SH-SY5Y (cell line): ENCODE measurements around the gene GRK6.

ENCODE experiments used
- GATA2 ChIP-seq: IDR thresholded peaks from 2 replicates; pipeline ENCODE4 v1.6.1; 2011; ENCODE audit warnings: mild to moderate bottlenecking, low read depth, low read length
- GATA3 ChIP-seq: IDR thresholded peaks from 2 replicates; pipeline ENCODE4 v1.6.1; 2011; ENCODE audit warnings: low read depth, mild to moderate bottlenecking, low read length, moderate library complexity

- TF ChIP-seq GATA2 (no peak), GATA3 (no peak)
Observed at GRCh38 chr5:177421062-177421798, 5.2 kb upstream of the GRK6 start.
